Astrocyte of the cerebellum (primary cell): ENCODE results near the gene SESN2.

Experiments
- DNase-seq: peaks from one replicate; pipeline ENCODE4 v3.0.0-alpha.2; 2011; ENCODE audit warnings: low read depth
- H3K4me3 ChIP-seq: 2 replicates; pipeline ENCODE4 v1.5.1; 2011; ENCODE audit warnings: mild to moderate bottlenecking, low read depth, low read length, moderate library complexity
- in situ Hi-C: cut with HindIII; loops from 2 replicates; pipeline ENCODE4 v1.10.0; 2017; ENCODE audit warnings: low sequenced_read_pairs
- TF ChIP-seq, protein P1 (sequence below): IDR thresholded peaks from 2 replicates; pipeline ENCODE4 v1.5.1; 2012; ENCODE audit warnings: low read length, low read depth, moderate library complexity, mild to moderate bottlenecking; ENCODE audit errors: missing control alignments

Gene SESN2

DNA sequence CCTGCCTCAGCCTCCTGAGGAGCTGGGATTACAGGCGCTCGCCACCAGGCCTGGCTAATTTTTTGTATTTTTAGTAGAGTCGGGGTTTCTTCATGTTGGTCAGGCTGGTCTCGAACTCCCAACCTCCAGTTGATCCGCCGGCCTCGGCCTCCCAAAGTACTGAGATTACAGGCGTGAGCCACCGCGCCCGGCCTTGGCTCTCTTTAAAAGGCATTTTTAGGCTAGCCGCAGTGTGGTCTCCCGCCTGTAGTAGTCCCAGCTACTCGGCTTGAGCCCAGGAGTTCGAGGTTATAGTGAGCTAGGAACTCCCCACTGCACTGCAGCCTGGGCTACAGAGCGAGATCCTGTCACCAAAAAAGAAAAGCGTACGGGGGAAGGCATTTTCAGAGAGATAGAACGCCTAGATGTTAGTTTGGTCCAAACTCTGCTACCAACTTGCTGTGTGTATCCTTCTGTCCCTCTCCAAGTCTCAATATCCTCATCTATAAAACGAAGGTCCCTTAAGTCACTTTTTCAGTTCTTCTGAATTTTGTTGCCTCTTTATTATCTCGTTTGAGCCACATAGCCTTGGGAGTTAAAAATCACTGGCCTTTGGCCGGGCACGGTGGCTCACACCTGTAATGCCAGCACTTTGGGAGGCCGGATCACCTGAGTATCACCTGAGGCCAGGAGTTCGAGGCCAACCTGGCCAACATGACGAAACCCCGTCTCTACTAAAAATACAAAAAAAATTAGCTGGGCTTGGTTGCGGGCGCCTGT lies 70.3 kb downstream of the SESN2 start:
- H3K4me3 ChIP-seq: peak overlapping the region; percentile 72
- peak; percentile 32 for DNase-seq
- in situ Hi-C loops: no loop called here
- TF ChIP-seq, protein P1, sequence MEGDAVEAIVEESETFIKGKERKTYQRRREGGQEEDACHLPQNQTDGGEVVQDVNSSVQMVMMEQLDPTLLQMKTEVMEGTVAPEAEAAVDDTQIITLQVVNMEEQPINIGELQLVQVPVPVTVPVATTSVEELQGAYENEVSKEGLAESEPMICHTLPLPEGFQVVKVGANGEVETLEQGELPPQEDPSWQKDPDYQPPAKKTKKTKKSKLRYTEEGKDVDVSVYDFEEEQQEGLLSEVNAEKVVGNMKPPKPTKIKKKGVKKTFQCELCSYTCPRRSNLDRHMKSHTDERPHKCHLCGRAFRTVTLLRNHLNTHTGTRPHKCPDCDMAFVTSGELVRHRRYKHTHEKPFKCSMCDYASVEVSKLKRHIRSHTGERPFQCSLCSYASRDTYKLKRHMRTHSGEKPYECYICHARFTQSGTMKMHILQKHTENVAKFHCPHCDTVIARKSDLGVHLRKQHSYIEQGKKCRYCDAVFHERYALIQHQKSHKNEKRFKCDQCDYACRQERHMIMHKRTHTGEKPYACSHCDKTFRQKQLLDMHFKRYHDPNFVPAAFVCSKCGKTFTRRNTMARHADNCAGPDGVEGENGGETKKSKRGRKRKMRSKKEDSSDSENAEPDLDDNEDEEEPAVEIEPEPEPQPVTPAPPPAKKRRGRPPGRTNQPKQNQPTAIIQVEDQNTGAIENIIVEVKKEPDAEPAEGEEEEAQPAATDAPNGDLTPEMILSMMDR: no peak
